Measurements from ENCODE around the gene C1orf105.

C1orf105 gene

GRCh38 chr1:172411791-172412338 is 8.6 kb upstream of the C1orf105 start:
- Histone ChIP-seq H3K4me3 (ENCODE audit: low read depth, low read length) (no peak overlapping the region), H3K27ac (ENCODE audit: extremely low read depth, low read depth, low read length) (no peak overlapping the region), H3K36me3 (ENCODE audit: control insufficient read depth in 2 of 2, insufficient read depth in 1 of 2, low read length in 2 of 2) (no peaks in the 10 kb centered on the region), H3K4me1 (ENCODE audit: control insufficient read depth, insufficient read depth, low read length) (no peaks in the 10 kb centered on the region), H3K9me3 (ENCODE audit: control insufficient read depth, insufficient read depth, low read depth, low read length) (no peaks in the 10 kb centered on the region)
- no peak for TF ChIP-seq ZNF23 (tag by site-specific recombination; IDR thresholded peaks at IDR 0.05; ENCODE audit: borderline replicate concordance)
- TF ChIP-seq, protein P1, sequence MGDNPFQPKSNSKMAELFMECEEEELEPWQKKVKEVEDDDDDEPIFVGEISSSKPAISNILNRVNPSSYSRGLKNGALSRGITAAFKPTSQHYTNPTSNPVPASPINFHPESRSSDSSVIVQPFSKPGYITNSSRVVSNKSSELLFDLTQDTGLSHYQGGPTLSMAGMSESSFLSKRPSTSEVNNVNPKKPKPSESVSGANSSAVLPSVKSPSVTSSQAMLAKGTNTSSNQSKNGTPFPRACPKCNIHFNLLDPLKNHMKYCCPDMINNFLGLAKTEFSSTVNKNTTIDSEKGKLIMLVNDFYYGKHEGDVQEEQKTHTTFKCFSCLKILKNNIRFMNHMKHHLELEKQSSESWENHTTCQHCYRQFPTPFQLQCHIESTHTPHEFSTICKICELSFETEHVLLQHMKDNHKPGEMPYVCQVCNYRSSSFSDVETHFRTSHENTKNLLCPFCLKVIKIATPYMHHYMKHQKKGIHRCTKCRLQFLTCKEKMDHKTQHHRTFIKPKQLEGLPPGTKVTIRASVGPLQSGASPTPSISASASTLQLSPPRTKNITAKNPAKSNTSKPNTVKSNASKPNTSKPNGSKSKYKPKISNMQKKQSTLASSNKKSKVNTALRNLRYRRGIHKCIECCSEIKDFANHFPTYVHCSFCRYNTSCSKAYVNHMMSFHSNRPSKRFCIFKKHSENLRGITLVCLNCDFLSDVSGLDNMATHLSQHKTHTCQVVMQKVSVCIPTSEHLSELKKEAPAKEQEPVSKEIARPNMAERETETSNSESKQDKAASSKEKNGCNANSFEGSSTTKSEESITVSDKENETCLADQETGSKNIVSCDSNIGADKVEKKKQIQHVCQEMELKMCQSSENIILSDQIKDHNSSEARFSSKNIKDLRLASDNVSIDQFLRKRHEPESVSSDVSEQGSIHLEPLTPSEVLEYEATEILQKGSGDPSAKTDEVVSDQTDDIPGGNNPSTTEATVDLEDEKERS (tag by site-specific recombination; IDR thresholded peaks at IDR 0.05) = no peak
- ChIA-PET CTCF (interaction anchor here (0.6 to 1.2 kb wide), 7 partner anchors 9 to 160 kb away, joined by 3 to 5 read pairs (median 4); partner anchors contain the start of gene PIGC), POLR2A (interaction anchor here (0.7 kb wide), 1 partner anchor 12 kb away, joined by 3 read pairs; no protein-coding TSS in a partner anchor)

- CTCF ChIA-PET = interaction anchor here (0.7 kb wide), 1 partner anchor 21 kb away, joined by 3 read pairs; no protein-coding TSS in a partner anchor
- H3K4me1 ChIP-seq (ENCODE audit: control insufficient read depth, insufficient read depth, low read length) = no peaks in the 10 kb centered on the region
- no peaks in the 10 kb centered on the region for H3K9me3 ChIP-seq (ENCODE audit: control insufficient read depth, insufficient read depth, low read depth, low read length)
- POLR2A ChIA-PET = interaction anchor here (0.7 kb wide), 2 partner anchors 278 to 322 kb away, joined by 4 read pairs; no protein-coding TSS in a partner anchor
- no peak overlapping the region for H3K4me3 ChIP-seq (ENCODE audit: low read depth, low read length)
- TF ChIP-seq HOXC10 (CRISPR knock-in tag; IDR thresholded peaks at IDR 0.05) = no peak
- TF ChIP-seq ZNF529 (tag by site-specific recombination; IDR thresholded peaks at IDR 0.05; ENCODE audit: insufficient replicate concordance) = no peak
- no peak for TF ChIP-seq ZBTB49 (tag by site-specific recombination; IDR thresholded peaks at IDR 0.05; ENCODE audit: low read depth)
- TF ChIP-seq KLF1 (tag by site-specific recombination; IDR thresholded peaks at IDR 0.05) = no peak
- no peak for TF ChIP-seq ZNF23 (tag by site-specific recombination; IDR thresholded peaks at IDR 0.05; ENCODE audit: borderline replicate concordance)
- TF ChIP-seq ZNF621 (tag by site-specific recombination; IDR thresholded peaks at IDR 0.05) = no peak
- TF ChIP-seq ZNF658 (tag by site-specific recombination; IDR thresholded peaks at IDR 0.05) = no peak
- no peak for TF ChIP-seq INSM2 (tag by site-specific recombination; IDR thresholded peaks at IDR 0.05)
- TF ChIP-seq GLIS2 (tag by site-specific recombination; IDR thresholded peaks at IDR 0.05) = no peak
- TF ChIP-seq ZNF169 (tag by site-specific recombination; IDR thresholded peaks at IDR 0.05) = no peak
- no peak for TF ChIP-seq ZBTB17 (tag by site-specific recombination; IDR thresholded peaks at IDR 0.05)
- no peak for TF ChIP-seq ZNF274 (IDR thresholded peaks at IDR 0.05; ENCODE audit: low read length)
- TF ChIP-seq ZNF274 (tag by site-specific recombination; IDR thresholded peaks at IDR 0.05; ENCODE audit: borderline replicate concordance) = no peak
- TF ChIP-seq ZNF518A (tag by site-specific recombination; conservative IDR thresholded peaks at IDR 0.05; ENCODE audit: low read depth) = no peak
- no peak for TF ChIP-seq YY1 (tag by site-specific recombination; IDR thresholded peaks at IDR 0.05)
- TF ChIP-seq ZSCAN18 (tag by site-specific recombination; IDR thresholded peaks at IDR 0.05) = no peak
- TF ChIP-seq, protein P2, sequence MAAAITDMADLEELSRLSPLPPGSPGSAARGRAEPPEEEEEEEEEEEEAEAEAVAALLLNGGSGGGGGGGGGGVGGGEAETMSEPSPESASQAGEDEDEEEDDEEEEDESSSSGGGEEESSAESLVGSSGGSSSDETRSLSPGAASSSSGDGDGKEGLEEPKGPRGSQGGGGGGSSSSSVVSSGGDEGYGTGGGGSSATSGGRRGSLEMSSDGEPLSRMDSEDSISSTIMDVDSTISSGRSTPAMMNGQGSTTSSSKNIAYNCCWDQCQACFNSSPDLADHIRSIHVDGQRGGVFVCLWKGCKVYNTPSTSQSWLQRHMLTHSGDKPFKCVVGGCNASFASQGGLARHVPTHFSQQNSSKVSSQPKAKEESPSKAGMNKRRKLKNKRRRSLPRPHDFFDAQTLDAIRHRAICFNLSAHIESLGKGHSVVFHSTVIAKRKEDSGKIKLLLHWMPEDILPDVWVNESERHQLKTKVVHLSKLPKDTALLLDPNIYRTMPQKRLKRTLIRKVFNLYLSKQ (tag by site-specific recombination; IDR thresholded peaks at IDR 0.05; ENCODE audit: borderline replicate concordance) = no peak
- H3K36me3 ChIP-seq (ENCODE audit: control insufficient read depth in 2 of 2, insufficient read depth in 1 of 2, low read length in 2 of 2) = no peaks in the 10 kb centered on the region
- no peak overlapping the region for H3K27ac ChIP-seq (ENCODE audit: extremely low read depth, low read depth, low read length)
Observed at GRCh38 chr1:172414331-172414730, 6.2 kb upstream of the C1orf105 start.

All from HEK293 (cell line).